GM18526 (cell line): ENCODE data around the gene WNT3A.

Source experiments
- POLR2A ChIP-seq: IDR thresholded peaks from 3 replicates; pipeline ENCODE4 v1.6.1; 2011; ENCODE audit not compliant: insufficient read length; ENCODE audit errors: extremely low read depth

Gene WNT3A

DNA sequence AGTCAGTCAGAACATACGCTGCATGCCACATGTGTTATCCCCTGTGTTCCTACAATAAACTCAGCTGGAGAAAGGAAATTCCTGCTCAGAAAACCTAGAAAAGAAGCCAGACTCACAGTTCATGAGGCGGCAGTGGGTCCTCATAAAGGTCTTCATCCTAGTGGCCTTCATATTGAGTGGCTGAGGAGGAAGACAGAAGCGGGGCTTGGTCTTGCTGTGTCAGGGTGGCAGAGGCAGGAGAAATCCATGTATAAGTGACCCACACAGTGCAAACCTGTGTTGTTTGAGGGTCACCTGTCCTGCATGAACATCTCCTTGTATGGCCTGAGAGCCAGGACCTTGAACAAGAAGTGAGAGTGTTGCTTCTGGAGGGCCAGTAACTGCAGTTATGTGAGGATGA, 4.0 kb upstream of the WNT3A start:
- TF ChIP-seq POLR2A, result no peak

DNA sequence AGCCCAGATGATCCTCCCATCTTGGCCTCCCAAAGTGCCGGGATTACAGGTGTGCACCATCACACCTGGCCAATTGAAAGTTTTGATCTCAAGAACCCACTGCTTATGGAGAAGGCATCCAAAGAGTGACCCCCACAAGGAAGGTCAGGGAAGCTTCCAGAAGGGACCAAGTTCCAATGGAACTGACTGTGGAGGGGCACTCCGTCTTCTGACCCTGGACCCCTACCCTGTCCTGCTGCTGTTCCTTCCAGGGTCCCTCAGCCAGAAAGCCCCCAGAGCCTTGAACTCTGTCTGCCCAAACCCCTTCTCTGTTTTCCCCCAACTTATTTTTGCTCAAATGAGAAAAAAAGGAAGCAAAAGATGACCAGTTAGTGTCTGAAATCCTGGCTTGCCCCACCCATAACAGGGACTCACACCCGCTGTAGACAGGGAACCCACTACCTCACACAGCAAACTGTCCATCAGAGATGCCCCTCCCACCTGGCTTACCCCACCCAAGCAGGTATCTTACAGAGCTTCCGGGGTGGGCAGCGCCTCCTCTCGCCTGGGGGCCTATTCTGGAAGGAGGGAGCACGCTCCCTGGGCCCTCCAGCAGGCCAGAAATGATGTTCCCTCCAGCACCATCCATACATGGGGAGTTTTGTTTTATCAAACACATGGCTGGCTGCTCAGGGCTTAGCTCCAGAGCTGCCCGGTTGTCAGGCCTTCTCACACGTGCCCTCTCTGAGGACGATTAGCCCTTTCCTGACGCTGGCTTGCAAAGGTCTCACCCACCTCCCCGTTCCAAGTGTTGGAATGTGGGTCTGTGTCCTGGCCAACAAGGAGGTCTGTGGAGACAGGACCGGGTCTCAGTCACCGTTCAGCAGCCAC, 3.1 kb upstream of the WNT3A start:
- TF ChIP-seq POLR2A, result no peak

DNA sequence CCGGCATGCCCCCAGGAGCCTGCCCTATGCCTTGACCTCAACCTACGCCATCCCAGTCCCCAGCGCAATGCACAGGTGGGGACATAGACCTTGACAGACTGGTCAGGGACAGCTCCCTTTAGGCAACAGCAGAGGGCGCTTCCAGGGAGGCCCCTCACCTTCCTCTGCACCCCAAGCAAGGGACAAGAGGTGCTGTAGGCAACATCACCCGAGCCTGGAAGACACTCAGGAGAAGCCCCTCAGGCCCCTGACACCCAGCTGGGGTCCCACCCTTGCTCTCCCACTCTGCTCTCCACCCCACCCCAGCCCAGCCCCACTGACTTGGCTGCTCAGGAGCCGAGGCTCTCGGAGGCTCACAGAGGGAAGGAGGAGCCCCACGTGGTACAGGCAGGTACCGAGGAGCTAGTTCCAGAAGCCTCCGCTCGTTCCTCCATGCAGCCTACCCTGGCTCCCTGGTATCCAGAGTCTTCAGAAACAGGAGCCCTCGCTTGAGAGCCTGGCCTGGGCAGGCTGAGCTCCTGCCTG, 2.4 kb upstream of the WNT3A start:
- TF ChIP-seq POLR2A, result no peak

DNA sequence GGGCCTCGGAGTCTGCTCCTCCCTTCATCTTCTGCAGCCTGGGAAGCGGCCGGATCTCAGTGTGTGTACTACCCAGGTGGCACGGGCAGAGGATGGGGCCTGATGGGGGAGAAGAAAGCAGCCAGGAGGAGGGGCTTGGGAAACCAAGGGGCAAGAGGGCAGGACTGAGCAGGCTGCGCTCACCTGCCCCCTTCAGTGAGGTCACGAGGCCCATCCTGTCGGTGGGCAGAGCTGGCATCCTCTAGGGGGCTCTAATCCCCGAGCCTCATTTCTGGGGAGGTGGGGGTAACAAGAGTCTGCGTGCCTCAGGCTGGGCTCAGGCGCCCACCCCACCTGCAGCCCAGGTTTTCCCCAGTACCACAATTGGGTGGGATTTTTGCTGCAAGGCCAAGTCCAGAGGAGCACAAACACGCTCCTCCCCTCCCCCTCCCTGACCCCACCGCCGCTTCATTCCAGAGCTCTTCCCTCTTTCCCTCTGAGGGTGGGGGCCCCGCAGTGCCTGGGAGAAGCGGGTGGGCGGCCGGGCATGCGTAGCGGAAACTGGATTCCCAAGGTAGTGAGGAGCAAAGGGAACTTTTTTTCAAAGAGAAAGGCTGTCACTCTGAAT, 1.8 kb upstream of the WNT3A start:
- TF ChIP-seq POLR2A, result no peak

DNA sequence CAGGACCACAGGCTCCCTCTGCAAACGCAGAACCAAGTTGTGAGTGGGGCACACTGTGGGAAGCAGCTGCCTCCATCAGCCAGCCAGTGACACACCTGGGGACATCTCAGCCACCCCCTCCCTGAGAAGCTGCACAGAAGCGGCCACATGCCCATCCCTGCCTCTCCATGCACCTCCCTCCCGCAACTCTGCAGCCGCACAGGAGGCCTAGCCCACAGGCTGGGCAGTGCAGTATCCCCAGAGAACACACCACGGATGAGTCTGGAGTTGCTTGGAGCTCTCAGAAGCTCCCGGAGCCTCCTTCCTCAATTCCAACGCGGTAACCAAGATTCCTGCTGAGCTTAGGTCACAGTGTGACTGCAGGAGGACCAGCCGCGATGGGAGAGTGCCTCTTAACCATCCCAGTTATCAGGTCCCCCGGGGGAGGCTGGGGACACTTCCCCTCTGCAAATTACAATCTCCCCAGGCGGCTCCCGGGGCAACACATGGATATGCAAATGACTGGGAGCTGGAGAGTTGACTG, 1.2 kb upstream of the WNT3A start:
- TF ChIP-seq POLR2A, result no peak

DNA sequence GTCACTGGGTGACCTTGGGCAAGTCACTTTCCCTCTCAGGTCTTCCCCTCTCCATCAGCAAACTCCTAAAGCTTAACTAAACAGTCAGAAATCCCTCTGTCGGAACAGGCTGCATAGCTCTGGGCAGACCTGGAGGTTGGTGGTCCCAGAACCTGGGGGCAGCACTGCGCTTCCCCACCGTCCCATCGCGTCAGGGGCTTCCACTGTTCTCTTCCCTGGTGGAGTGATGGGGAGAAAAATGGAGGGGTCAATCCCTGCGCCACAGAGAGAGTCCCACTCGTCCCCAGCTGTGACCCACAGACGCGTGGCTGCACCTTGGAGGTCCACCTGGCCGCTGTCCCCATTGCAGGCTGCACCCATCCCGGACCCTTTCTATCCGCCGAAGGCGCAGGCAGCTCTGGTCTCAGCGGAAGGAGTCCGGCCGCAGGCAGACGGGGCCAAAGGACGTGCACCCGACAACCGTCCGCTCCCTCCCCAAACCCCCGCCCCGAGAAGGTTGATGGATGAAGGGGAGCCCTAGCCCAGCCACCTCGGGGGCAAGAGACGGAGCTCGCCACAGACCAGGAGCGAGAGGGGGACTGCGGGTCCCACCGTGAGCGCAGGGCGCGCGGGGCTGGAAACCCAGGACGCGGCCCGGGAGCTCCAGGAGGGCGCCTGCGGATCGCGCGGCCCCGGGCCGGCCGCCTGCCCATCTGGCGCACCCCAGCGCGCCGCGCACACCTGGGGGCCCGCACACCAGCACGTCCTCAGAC, 588 bp upstream of the WNT3A start:
- TF ChIP-seq POLR2A, result no peak

DNA sequence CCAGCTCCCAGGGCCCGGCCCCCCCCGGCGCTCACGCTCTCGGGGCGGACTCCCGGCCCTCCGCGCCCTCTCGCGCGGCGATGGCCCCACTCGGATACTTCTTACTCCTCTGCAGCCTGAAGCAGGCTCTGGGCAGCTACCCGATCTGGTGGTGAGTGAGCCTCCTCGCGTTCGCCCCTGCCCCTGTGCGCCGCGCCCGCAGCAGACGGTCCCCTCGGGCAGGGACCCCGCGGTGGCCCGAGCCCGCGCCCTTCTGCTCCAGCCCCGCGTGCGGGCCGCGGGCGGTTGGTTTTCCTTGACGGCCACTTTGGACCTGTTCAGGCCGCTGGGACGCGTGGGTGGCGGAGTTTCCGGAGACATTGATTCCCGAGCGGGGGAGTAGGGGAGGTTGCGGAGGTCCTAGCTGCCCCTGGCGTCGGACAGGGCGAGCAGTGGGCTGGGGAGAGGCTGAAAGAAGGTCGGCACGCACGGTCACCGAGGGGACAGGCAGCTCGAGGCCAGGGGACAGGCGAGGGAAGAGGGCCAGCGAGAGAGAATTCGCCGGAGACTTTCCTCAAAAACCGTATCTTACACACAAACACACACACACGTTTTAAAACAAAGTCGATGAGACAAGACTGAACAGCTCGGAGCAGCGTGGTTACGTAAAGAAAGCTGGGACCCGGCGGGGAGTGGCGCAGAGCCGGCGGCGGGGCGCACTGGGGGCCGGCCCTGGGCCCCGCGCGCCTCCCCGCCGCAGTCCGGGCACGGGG, 427 bp downstream of the WNT3A start:
- TF ChIP-seq POLR2A, result no peak

DNA sequence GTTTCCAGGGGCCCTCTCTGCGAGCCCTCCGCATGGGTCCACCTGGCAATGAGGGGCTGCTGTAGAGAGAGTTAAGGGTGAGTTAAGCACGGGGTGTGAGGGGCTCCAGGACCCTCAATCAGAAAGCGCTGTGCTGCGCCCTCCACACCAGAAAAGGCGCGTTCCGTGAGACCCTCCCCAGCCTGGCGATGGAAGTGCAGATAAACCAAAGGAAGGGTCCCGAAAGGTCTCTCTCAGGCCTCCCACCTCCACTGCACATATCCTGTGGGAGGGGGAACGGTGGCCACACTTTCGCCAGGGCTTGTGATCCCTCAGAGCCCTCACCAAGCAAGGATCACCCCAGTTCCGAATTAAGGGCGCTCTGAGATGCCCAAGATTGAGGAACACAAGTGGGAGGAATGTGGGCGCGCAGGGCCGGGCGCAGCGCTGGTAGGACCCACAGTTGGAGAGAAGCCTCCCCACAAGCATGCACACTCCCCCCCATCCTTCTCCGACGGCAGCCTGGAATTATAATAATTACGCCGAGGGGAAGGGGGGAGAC, 1.1 kb downstream of the WNT3A start:
- TF ChIP-seq POLR2A, result no peak

DNA sequence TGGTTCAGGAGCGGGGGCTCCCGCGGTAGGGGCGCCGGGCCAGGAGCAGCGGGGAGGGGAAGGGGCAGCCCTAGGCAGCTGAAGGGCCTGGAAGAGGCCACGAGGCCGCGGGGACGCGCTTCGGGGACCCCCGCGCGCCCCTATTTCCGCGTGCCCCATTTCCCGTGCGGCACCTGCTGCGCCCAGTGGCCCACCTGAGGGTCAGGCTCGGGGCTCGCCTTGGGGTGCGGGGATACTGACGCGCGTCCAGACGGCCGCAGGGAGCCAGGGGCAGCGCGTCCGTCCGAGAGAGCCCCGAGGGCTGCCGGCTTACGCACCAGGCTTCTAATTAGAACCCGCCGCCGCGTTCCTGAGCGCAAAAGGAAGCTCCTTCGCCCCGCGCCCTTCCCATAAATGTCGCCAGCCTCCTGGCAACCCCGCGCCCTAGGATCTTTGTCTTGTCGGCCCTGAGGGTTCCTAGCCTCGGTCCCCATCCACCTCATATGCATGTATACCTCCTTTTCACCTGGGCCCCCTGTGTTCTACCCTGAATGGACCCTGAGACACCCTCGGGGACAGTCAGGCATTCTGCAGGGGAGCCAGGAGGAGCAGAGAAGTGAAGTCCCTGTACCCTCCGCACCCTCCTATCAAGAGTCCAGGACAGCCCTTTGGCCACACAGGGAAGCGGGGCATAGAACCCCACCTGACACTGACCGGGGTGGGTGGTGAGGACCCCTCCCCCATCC, 1.8 kb downstream of the WNT3A start:
- TF ChIP-seq POLR2A, result no peak

DNA sequence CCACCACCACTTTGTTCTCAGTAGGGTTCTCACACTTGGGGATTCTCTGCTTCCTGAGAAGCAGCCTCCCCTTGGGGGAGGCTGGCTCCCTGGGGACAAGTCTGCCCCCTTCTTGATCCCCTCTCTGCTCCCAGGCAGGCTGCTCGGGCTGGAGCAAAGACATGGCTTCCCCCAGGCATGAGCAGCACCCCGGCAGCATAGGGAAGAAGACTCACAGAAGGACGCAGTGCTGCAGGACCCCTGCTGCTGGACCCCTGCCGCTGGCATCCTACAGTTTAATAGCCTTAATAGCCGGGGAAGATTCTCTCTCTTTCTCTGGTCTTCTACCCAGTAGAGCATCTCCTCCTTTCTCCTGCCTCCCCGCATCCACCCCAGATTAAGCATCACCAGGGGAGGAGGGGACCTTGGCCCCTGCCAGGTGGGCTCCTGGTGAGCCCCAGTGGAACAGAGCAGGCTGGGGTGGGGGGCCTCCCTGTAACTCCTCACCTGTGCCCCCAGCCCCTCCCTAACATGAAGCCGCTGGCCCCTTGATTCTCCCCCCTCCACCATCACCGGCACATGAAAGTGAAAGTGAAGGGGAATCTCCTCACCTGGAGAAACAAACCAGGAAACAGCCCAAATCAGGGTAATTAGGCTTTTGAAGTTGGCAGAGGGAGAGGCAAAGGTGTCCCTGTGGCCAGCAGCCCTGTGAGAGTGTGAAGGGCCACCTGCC, 2.5 kb downstream of the WNT3A start:
- TF ChIP-seq POLR2A, result no peak

DNA sequence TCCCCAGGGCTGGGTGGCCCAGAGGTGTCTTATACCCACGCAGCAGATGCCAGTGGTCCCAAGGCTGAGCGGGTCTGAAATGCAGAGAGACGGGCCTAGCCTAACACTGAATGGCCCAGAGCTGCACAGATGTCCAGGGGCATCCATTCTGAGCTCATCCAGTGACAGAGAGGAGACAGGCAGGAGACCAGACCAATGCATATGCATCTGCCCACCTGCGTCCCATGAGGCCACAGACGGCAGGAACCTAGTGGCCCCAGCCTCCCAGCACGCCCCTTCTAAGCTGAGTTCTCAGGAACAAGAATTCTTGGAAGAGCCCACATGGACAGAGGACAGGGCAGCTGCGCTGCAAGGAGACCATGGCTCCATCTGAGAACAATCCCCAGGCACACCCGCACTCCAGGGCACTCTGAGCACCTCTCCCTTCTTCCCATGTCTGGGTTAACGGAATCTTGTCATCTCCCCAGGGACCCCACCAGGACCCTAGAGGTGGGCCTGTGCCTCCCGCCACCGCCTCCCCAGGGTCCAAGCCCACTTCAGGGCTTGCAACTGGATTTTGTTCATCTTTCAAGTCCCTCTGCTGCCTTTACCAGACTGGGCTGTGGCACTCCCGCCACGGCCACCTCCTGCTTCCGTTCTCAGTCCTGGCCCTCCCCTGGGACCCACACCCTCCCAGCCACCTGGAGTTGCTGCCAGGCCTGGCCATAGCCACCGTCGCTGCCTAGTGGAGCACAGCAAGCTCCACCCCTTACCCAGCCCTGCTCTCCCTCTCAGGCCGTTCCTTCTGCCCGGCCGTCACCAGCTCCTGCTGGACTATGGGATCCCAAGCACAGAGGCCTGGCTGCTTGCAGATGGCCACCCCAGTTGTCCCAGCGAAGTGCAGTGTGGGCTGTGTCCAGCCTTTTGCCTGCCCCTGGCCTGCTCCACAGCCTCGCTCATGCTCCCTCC, 3.3 kb downstream of the WNT3A start:
- no peak for TF ChIP-seq POLR2A

DNA sequence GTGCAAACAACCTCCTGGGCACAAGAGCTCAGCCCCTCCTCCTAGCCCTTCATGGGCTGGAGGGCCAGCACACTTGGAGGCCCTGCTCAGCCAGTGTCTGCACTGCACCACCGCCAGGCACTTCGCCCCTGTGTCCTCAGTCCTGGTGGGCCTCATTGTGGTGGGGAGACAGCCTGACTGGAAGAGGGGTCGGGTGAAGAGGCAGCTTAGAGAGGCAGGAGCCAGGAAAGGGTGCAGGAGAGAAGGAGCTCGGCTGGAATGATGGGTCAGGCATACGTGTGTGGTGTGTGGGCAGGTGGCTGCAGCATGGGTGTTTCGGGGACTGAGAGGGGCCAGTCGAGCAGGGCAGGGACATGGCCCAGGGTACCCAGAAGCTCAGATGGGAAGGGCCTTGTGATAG, 4.1 kb downstream of the WNT3A start:
- no peak for TF ChIP-seq POLR2A

DNA sequence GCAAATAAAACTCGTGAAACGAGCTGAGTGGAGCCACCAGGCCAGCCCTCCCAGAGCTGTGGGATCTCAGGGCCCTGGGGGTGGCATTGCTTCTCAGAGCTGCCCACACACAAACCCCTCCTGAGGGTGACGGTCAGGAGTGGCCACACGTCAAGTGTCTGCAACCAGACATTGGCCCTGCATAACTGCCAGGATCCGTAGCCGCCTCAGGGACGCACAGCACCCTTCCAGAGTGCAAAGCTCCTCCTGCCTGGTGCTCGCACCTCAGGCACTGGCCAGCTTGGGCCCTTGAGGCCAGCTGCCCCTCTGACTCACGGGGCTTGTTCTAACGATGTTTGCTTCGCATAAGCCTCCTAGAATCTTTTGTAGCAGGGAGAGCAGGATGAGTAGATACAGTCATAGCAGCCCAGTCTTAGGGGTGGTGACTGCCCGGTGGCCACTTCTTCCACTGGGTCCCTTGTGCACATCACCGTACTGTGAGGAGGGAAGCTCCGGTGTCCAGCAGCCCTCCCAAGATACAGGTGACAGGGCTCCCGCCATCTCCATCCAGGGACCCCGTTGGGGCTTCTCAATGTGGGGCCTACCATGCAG, 5.0 kb downstream of the WNT3A start:
- TF ChIP-seq POLR2A, result no peak
